Epithelial cell of prostate (primary cell): ENCODE measurements around the gene PRR7.

ENCODE experiments used
- DNase-seq: peaks from one replicate; pipeline ENCODE4 v3.0.0-alpha.2; 2011; ENCODE audit warnings: low read depth, low spot score
- H3K27ac ChIP-seq: fragments of 450-650 bp; 2 replicates; pipeline ENCODE4 v1.5.1; 2017; ENCODE audit warnings: mild to moderate bottlenecking

Gene PRR7

DNA sequence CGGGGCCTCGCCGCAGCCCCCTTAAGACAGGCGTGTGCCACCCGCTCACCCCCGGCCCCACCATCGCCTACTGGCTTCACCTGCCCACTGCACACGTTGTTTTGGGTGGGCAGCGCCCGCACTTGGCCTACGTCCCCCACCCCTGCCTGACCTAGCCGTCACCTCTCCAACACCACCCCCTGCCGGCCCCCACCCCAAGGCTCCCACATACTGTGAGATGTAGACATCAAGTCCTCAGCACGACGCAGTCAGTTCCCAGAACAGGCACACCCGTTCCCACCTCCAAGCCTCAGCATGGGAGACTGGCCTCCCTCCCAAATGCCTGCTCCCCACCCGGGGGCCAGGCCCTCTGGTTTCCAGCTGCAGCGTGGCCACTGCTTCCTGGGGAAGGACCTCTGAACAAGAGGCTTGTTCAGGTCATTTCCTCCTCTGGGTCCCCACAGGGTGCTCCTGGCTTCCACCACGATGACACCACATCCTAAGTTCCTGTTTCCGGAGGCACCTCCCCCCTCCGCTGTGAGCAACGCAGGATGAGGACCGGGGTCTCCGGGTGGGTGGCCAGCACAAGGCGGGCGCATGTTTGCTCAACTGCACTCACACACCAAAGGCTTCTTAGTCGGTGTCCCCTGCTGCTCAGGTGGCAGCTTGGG lies 15.5 kb downstream of the PRR7 start:
- no peak overlapping the region for H3K27ac ChIP-seq
- DNase-seq, result no peak

DNA sequence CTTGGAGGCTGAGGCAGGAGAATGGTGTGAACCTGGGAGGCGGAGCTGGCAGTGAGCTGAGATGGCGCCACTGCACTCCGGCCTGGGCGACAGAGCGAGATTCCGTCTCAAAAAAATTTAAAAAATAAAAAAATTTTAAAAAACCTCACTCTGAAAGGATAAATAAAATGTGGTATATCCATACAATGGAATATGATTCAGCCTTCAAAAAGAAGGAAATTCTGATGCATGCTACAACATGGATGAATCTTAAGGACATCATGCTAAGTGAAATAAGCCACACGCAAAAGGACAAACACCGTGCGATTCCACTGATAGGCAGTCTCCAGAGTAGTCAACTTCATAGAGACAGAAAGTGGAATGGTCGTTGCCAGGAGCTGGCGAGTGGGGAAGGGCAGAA lies 18.4 kb downstream of the PRR7 start:
- DNase-seq, result no peak
- no peak overlapping the region for H3K27ac ChIP-seq

DNA sequence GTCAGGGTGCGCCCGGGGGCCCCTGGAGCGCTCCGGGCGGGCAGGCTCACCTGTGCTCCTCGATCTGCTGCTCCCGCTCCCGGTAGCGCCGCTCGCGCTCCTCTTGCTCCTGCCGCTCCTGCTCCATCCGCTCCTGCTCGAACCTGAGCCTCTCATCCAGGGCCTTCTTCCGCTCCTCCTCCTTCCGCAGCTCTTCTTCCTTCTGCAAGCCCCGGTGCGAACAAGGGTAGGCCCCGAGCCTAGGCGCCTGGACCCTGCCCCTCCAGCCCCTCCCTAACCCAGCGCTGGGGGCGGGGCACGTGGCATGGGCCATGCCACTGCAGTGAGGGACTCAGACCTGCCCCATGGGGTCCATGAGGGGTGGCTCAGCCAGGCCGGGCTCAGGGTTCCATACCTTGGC lies 20.2 kb downstream of the PRR7 start:
- no peak for DNase-seq
- no peak overlapping the region for H3K27ac ChIP-seq

- no peak for DNase-seq
Measured at GRCh38 chr5:177467436-177467835, 20.8 kb downstream of the PRR7 start.

GRCh38 chr5:177468329-177468684 lies 21.7 kb downstream of the PRR7 start:
- peak overlapping the region; percentile 36 for H3K27ac ChIP-seq

More at GRCh38 chr5:177467436-177467835, 20.8 kb downstream of the PRR7 start:
- no peak overlapping the region for H3K27ac ChIP-seq

GRCh38 chr5:177468685-177469628 lies 22.3 kb downstream of the PRR7 start:
- DNase-seq, result no peak
- peak overlapping the region; percentile 36 for H3K27ac ChIP-seq

More at GRCh38 chr5:177468329-177468684, 21.7 kb downstream of the PRR7 start:
- no peak for DNase-seq

- no peak for DNase-seq
- peak overlapping the region; percentile 36 for H3K27ac ChIP-seq
Measured at GRCh38 chr5:177469750-177470525, 23.3 kb downstream of the PRR7 start.

GRCh38 chr5:177470759-177471536 lies 24.3 kb downstream of the PRR7 start:
- DNase-seq, result no peak
- peak overlapping the region; percentile 68 for H3K27ac ChIP-seq

DNA sequence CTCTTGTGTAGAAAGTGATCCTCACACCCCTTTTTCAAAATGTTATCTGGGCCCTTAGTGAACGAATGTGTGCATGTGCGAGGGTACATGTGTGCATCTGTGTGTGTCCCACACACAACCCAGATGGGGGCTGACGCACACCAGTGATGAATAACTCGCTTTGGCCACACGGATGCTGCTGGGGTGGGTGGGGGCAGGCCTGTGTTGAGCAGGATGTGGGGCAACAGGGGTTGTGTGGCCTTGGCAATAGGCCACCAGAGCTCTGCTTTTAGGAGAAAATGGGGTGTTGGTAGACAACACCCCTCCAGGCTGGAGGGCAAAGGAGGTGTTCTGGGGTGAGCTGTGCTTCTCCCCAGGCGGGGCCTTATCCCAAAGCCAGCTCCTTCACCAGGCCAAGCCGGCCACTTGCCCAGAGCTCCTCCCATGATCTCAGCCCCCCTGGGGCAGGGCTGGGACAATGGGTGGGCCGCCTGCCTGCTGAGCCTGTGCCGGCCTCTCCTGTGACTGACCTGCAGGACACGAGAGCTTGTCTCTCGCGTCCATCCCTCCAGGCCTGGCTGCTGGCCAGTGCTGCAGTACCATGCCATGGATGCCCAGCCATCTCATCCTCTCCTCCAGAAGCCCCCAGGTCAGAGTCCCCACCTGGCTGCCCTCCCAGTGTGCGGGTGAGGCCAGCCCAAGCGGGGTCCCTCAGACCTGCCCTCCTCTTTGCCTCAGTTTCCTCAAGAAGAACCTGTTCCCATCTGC lies 25.2 kb downstream of the PRR7 start:
- DNase-seq, result no peak
- peak overlapping the region; percentile 68 for H3K27ac ChIP-seq

DNA sequence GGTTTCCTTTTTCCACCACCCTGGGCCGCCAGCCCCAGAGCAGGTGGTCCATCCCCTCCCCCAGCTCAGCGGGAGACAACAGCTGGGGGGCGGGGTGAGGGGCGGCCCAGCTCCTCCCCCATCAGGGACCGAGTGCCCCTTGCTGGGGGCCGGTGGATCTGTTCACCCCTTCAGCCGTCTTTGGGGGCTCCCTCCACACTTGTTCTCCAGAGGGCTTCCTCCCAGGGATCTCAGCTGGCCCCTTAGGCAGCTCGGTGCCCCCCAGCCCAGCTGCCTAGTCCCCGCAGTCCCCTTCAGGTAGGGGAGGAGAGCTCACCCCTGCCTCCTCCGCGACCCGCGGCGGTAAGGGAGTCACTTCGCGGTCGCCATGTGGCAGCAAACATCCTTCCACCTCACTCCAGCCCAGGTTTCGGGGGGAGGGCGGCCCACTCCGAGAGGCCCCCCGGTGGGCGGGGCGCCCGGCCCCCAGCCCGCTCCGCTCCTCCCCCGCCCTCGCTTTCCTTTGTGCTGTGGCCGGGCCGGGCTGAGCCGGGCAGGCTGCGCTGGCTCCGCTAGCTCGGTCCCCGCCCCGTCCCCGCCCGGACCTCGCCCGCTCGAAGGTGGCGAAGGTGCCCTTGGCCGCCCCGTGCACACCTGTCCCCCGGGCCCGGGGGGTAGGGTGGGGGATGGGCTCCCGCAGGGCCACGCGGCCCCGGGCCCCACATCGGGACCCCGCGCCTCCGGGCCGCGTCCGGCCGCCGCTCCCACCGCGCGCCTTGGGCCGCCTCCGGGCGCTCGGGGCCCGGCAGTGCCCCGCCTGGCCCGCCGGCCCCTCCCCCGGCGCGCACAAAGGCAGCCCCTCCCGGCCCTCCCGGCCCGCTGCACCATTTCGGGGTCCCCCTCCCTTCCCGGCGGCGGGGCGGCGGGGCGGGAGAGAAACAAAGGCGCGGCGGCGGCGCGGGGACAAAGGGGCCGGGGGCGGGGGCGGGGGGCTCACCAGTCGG lies 26.1 kb downstream of the PRR7 start:
- peak overlapping the region; percentile 68 for H3K27ac ChIP-seq
- DNase-seq, result no peak

DNA sequence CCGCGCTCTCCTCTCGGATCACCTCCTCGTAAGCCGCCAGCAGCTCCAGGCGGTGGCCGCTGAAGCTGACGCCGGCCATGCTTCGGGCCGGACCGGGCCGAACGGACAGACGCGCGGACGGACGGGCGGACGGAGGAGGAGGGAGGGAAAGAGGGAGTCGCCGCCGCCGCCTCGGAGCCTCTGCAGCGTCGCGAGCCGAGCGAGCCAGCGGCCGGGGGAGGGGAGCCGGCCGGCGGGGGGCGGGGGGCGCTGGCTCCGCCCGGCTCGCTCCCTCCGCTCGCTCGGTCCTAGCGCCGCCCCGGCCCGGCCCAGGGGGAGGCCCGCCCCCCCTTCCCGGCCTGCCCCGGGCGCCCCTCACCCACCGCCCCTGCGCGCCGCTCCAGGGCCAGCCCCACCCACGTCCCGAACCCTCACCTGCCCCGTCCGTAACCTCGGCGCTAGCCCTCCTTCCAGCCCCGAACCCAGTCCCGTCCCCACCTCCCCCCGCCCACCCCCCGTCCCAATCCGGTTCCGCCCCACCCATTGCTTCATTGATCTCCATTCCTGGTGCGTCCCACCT lies 26.9 kb downstream of the PRR7 start, which contains the start of gene DBN1:
Gene DBN1 (minus strand): TSS at position 192 of the 559 bp plus-strand sequence. CDS start 113 bp downstream, at position 79.
- H3K27ac ChIP-seq, result peak within 1 kb of the TSS; percentile 68
- no peak for DNase-seq

DNA sequence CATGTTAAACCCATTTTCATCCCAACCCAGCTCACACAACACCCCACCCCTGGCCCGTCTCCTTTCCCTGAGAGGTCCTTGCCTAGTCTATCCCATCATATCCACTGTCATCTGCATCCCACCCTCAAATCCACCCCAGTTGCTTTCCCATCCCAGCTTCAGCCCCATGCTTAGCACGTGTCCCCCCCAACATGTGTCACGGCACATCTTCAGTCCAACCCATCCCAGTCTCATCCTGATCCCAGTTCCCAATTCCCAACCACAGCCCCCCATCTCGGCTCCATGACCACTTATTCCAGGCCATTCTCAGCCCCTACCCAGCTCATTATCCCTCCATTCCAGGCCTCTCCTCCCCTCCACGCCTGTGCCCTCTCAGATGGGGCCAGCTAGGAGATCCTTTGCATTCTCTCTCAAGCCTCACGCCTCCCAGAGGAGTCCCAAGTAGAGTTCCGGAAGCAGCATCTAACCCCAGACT lies 27.4 kb downstream of the PRR7 start:
- DNase-seq, result no peak
- H3K27ac ChIP-seq, result no peak overlapping the region

GRCh38 chr5:177474846-177475562 lies 28.4 kb downstream of the PRR7 start:
- no peak for DNase-seq
- no peak overlapping the region for H3K27ac ChIP-seq

DNA sequence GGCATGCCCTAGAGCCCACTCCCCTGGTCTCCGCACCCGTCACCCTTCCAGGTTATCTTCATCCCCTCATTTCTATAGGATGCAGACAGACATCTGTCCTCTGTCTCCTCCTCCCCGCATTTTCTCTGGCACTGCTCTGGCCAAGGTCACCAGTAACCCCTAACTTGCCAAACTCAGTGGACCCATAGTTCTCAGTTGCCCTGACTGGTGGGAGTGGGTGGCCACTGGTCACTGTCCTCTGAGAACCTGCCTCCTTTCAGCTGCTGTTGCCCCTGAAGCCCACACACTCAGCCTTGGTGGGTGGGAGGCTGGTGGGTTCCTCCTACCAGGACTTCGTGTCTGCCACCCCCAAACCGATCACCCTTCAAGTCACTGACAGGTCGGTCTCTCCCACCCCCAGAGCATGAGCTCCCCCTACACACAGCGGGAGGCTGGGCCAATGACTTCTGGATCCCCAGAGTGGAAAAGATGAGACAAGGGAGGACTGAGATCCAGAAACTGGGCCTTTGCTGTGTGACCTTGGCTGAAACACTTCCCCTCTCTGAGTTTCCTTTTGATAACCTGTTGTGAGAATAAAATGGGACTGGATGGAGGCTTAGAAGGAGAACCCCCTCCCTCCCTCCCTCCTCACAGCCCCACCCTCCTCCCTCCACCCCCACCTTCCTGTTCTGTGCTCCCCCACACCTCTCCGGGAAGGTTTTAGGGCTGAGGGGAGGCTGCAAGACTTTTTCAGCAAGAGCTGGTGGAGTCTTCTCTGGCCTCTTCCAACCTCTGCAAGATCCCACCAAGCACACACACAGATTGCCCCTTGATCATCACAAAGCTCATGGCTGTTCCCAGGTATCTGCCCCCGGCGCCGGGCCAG lies 29.2 kb downstream of the PRR7 start:
- no peak overlapping the region for H3K27ac ChIP-seq
- DNase-seq, result no peak

DNA sequence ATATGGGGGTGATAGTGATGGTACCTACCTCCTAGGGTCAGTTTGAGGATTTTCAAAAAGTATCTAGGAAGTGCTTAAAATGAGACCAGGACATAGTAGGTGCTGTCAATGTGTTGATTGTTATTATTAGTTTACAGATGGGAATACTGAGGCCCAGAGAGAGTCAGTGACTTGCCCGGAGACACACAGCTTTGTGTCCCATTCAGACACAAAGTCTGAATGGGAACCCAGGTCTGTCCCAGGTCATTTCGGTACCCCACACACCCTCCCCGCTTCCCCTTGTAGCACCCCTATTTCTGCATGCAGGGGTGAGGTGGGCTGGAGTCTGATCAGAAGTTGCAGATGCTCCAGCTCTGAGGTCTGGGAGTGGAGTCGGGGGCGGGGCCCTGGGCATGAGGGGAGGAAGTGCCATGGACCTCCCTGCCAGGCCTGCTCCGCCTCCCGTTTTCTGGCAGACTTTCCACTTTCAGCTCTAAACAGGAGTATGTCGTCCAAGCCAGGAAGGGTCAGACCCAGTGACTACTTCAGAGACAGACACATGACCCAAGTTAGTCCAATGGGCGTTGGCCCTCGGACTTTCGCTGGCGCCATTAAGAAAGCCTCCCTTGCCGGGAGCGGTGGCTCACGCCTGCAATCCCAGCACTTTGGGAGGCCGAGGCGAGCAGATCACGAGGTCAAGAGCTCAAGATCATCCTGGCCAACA lies 30.1 kb downstream of the PRR7 start:
- no peak for DNase-seq

More for the DNA sequence above, 30.1 kb downstream of the PRR7 start:
- H3K27ac ChIP-seq, result no peak overlapping the region
